ENCODE measurements around the gene AGAP2. TPM values are rescaled to one million over a fixed set of nuclear protein-coding genes. Genes with fewer than 3 reads are reported as not detected.
A peak's percentile ranks its signal among the peaks of the same experiment; 100 is the strongest.

AGAP2 gene
- total and polyA plus RNA-seq, 12 donors = 0.50 to 8.1 (median 2.1) TPM

- no peaks in the 10 kb centered on the region for H3K27me3 ChIP-seq
- TF ChIP-seq POLR2A (IDR thresholded peaks at IDR 0.05) (no peak), CTCF (IDR thresholded peaks at IDR 0.05) (no peak)
- no peak for DNase-seq
- 95 to 98% (median 96%) methylated on average over 15 to 25 of the region's 25 CpGs for WGBS, 4 donors
- H3K4me1 ChIP-seq (replicated peaks in 1 of 2) = peaks cover 0 to 14% of the 10 kb centered on the region in 2 donors
- H3K27ac ChIP-seq = no peak overlapping the region
- H3K9me3 ChIP-seq (replicated peaks in 1 of 3) = no peaks in the 10 kb centered on the region
- intact Hi-C loops (cut with DNase I) = no loop called here
- H3K36me3 ChIP-seq (replicated peaks in 1 of 2) = peaks cover 0 to 21% of the 10 kb centered on the region in 2 donors
- H3K4me3 ChIP-seq = no peak overlapping the region
These were observed 20.2 kb upstream of the AGAP2 start for GRCh38 chr12:57758552-57759359.

DNA sequence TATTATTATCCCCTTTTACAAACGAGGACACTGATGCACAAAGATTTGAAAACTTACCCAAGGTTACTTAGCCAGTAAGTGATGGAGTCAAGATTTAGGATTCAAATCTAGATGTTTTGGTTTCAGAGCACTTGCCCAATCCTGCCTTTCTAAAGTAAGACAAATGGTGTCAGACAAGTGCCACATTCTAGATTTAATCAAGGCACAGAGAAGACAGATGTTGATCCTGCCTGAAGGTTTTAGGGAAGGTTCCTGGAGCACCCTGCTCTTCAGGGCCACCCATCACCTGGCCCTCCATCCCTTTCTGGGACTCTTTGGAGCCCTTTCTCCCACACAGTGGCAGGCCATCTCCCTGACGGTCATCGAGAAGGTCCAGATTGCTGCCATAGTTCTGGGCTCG is 19.2 kb upstream of the AGAP2 start:
- no peaks in the 10 kb centered on the region for H3K27me3 ChIP-seq
- peaks cover 0 to 21% of the 10 kb centered on the region in 2 donors for H3K36me3 ChIP-seq (replicated peaks in 1 of 2)
- peaks cover 0 to 18% of the 10 kb centered on the region in 2 donors for H3K4me1 ChIP-seq (replicated peaks in 1 of 2)
- H3K27ac ChIP-seq = no peak overlapping the region
- TF ChIP-seq POLR2A (IDR thresholded peaks at IDR 0.05) (no peak), CTCF (IDR thresholded peaks at IDR 0.05) (no peak)
- no peak for DNase-seq
- intact Hi-C loops (cut with DNase I) = no loop called here
- 91 to 94% (median 93%) methylated on average over 4 of the region's 4 CpGs for WGBS, 4 donors
- H3K4me3 ChIP-seq = no peak overlapping the region
- H3K9me3 ChIP-seq (replicated peaks in 1 of 3) = no peaks in the 10 kb centered on the region

DNA sequence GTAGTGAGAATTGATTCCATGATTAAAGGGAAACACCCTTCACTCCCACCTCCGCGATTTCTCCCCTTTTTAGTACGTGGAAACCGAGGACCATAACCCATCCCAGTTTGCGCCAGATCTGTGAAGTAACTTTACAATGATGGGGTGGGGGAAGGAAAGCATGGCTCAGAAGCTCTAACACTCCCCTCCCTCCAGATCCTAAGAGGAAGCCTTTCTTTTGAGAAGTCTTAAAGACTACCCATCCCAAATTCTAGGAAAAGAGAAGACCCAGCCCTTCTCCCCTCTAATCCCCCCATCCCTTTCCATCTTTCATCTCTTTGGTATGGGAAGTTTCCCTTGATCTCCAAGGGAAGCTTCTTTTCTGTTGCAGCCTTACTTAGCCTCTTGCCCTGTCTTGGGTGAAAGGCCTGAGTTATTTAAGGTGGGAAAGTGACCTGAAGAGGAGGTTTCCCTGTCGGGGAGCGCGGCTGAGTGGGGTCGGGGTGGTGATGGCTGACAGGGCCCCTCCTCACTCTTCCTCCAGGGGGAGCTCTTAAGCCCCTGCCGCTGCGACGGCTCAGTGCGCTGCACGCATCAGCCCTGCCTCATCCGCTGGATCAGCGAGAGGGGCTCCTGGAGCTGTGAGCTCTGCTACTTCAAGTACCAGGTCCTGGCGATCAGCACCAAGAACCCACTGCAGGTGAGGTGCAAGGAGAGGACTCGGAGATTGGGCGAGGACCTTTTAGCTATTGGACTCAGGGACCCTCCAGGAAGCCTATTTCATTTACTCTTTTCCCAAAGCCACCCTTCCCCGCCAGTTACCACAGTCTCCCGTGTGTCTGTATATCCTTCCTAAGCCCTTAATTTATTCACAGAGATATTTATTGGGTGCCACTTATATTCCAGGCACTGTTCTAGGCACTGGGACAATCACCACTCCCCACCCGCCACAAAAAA is 18.1 kb upstream of the AGAP2 start:
- H3K27ac ChIP-seq = no peak overlapping the region
- 61 to 65% (median 63%) methylated on average over 21 to 22 of the region's 22 CpGs for WGBS, 4 donors

More for the DNA sequence above, 18.1 kb upstream of the AGAP2 start:
- Histone ChIP-seq H3K27me3 (no peaks in the 10 kb centered on the region), H3K36me3 (replicated peaks in 1 of 2) (peaks cover 0 to 21% of the 10 kb centered on the region in 2 donors), H3K4me3 (peak overlapping the region in 1 of 4 donors; percentile 92), H3K4me1 (replicated peaks in 1 of 2) (peaks cover 0 to 21% of the 10 kb centered on the region in 2 donors), H3K9me3 (replicated peaks in 1 of 3) (no peaks in the 10 kb centered on the region)
- TF ChIP-seq POLR2A (IDR thresholded peaks at IDR 0.05) (no peak), CTCF (IDR thresholded peaks at IDR 0.05) (peak in 4 of 6 experiments; percentile 22 to 46 (median 39))
- intact Hi-C loops (cut with DNase I) = no loop called here
- no peak for DNase-seq
